IMR-90 (cell line): ENCODE results near the gene SLFNL1. TPM values are rescaled to one million over a fixed set of nuclear protein-coding genes. Genes with fewer than 3 reads are reported as not detected.

ENCODE experiments used
- ATAC-seq: fragments of 200-7000 bp; cut with Tn5 transposase; 2 replicates; pipeline ENCODE4 v1.9.1; 2020; ENCODE audit warnings: low read depth, mild to moderate bottlenecking, moderate library complexity
- BruUV-seq: library from RNA; stranded (reverse); fragments of 400-500 nt; replicated peaks from 2 replicates; lab custom pipeline; 2021; lab: Mats Ljungman, UMichigan
- CTCF ChIA-PET: fragments of 300-600 bp; formaldehyde crosslinking; extraction: SDS; loops from one replicate; lab custom pipeline; 2021; ENCODE audit warnings: antibody characterized with exemption; lab: Yijun Ruan, JAX
- POLR2A ChIA-PET: fragments of 300-600 bp; sonication (Branson Sonifier 250); formaldehyde crosslinking; loops from one replicate; lab custom pipeline; 2022; ENCODE audit warnings: antibody characterized with exemption; ENCODE audit not compliant: unreplicated experiment; lab: Charles Lee
- DNase-seq: peaks from one replicate; pipeline ENCODE4 v3.0.0; 2013
- H2AFZ ChIP-seq: replicated peaks from 2 replicates; pipeline ENCODE3; 2013; ENCODE audit warnings: low read length, mild to moderate bottlenecking; ENCODE audit not compliant: poor library complexity
- H2AK5ac ChIP-seq: 2 replicates; pipeline ENCODE4 v1.6.1; 2013; ENCODE audit warnings: low read depth, low read length, inconsistent platforms
- H2AK9ac ChIP-seq: replicated peaks from 2 replicates; pipeline ENCODE3; 2013; ENCODE audit warnings: mild to moderate bottlenecking, low read depth, low read length, moderate library complexity; ENCODE audit not compliant: poor library complexity
- H2BK120ac ChIP-seq: 2 replicates; pipeline ENCODE4 v1.6.1; 2013; ENCODE audit warnings: low read depth, low read length, inconsistent platforms
- H2BK15ac ChIP-seq: 3 replicates; pipeline ENCODE4 v1.6.1; 2013; ENCODE audit warnings: low read depth, low read length, inconsistent platforms
- H2BK20ac ChIP-seq: 2 replicates; pipeline ENCODE4 v1.6.1; 2013; ENCODE audit warnings: low read depth, mild to moderate bottlenecking, inconsistent platforms, low read length, moderate library complexity
- H2BK5ac ChIP-seq: 2 replicates; pipeline ENCODE4 v1.6.1; 2013; ENCODE audit warnings: mild to moderate bottlenecking, low read depth, low read length, inconsistent platforms; ENCODE audit not compliant: poor library complexity, severe bottlenecking
- H3K14ac ChIP-seq: replicated peaks from 2 replicates; pipeline ENCODE4 v1.6.1; 2013; ENCODE audit warnings: low read depth, low read length, inconsistent platforms
- H3K18ac ChIP-seq: 2 replicates; pipeline ENCODE4 v1.6.1; 2013; ENCODE audit warnings: low read depth, low read length, control low read depth
- H3K23ac ChIP-seq: 2 replicates; pipeline ENCODE4 v1.6.1; 2013; ENCODE audit warnings: low read depth, low read length, inconsistent platforms
- H3K27ac ChIP-seq: 2 replicates; pipeline ENCODE4 v1.5.1; 2013; ENCODE audit warnings: mild to moderate bottlenecking, control low read depth, low read length; ENCODE audit not compliant: insufficient read depth
- H3K27me3 ChIP-seq: 2 replicates; pipeline ENCODE4 v1.6.1; 2013; ENCODE audit warnings: low read length; ENCODE audit not compliant: control insufficient read depth, insufficient read depth
- H3K36me3 ChIP-seq: 2 replicates; pipeline ENCODE4 v1.6.1; 2013; ENCODE audit warnings: low read length, mixed read lengths; ENCODE audit not compliant: control insufficient read depth, insufficient read depth
- H3K4ac ChIP-seq: 2 replicates; pipeline ENCODE4 v1.6.1; 2013; ENCODE audit warnings: low read depth, low read length, inconsistent platforms
- H3K4me1 ChIP-seq: 2 replicates; pipeline ENCODE4 v1.6.1; 2013; ENCODE audit warnings: low read length, mixed read lengths; ENCODE audit not compliant: control insufficient read depth, insufficient read depth
- H3K4me2 ChIP-seq: 2 replicates; pipeline ENCODE4 v1.6.1; 2013; ENCODE audit warnings: low read depth, mild to moderate bottlenecking, control low read depth, low read length, moderate library complexity
- H3K4me3 ChIP-seq: 2 replicates; pipeline ENCODE4 v1.5.1; 2013; ENCODE audit warnings: low read depth, mild to moderate bottlenecking, control low read depth, low read length, moderate library complexity; ENCODE audit not compliant: insufficient read depth
- H3K56ac ChIP-seq: 2 replicates; pipeline ENCODE4 v1.6.1; 2013; ENCODE audit warnings: low read length, inconsistent platforms; ENCODE audit not compliant: insufficient read depth; ENCODE audit errors: extremely low read depth
- H3K79me1 ChIP-seq, 2 experiments: 2 replicates each; pipeline ENCODE4 v1.6.1; 2013; ENCODE audit warnings: low read length in 2 of 2, inconsistent platforms in 1 of 2, low read depth in 1 of 2
- H3K9ac ChIP-seq: 2 replicates; pipeline ENCODE4 v1.6.1; 2013; ENCODE audit warnings: low read depth, low read length, control low read depth
- H3K9me1 ChIP-seq: 2 replicates; pipeline ENCODE4 v1.6.1; 2013; ENCODE audit warnings: low read length, inconsistent platforms; ENCODE audit not compliant: insufficient read depth
- H3K9me3 ChIP-seq: 2 replicates; pipeline ENCODE4 v1.6.1; 2013; ENCODE audit warnings: low read length; ENCODE audit not compliant: control insufficient read depth, insufficient read depth
- H4K20me1 ChIP-seq: 2 replicates; pipeline ENCODE4 v1.6.1; 2013; ENCODE audit warnings: low read length, inconsistent platforms; ENCODE audit not compliant: insufficient read depth
- H4K5ac ChIP-seq: 2 replicates; pipeline ENCODE4 v1.6.1; 2013; ENCODE audit warnings: mild to moderate bottlenecking, low read depth, low read length, control low read depth
- H4K8ac ChIP-seq, 2 experiments: 2 replicates each; pipeline ENCODE4 v1.6.1; 2013; ENCODE audit warnings: low read depth in 2 of 2, low read length in 2 of 2, control low read depth in 1 of 2, inconsistent platforms in 1 of 2
- H4K91ac ChIP-seq: 2 replicates; pipeline ENCODE4 v1.6.1; 2013; ENCODE audit warnings: low read depth, low read length, inconsistent platforms; ENCODE audit not compliant: insufficient read depth
- BHLHE40 ChIP-seq: fragments of 150-350 bp; IDR thresholded peaks from 2 replicates; pipeline ENCODE4 v1.6.1; 2016; ENCODE audit warnings: mild to moderate bottlenecking, low read depth, low read length
- FOS ChIP-seq: fragments of 150-350 bp; IDR thresholded peaks from 2 replicates; pipeline ENCODE4 v1.6.1; 2016; ENCODE audit warnings: low read depth, low read length
- MXI1 ChIP-seq: IDR thresholded peaks from 2 replicates; pipeline ENCODE4 v1.6.1; 2012; ENCODE audit warnings: low read depth, mild to moderate bottlenecking, low read length, moderate library complexity, borderline replicate concordance
- NFE2L2 ChIP-seq: fragments of 150-350 bp; IDR thresholded peaks from 2 replicates; pipeline ENCODE4 v1.6.1; 2016; ENCODE audit warnings: low read depth, mild to moderate bottlenecking, low read length
- RAD21 ChIP-seq: IDR thresholded peaks from 2 replicates; pipeline ENCODE4 v1.6.1; 2012; ENCODE audit warnings: low read length, improper control_type of control experiment
- RFX5 ChIP-seq: IDR thresholded peaks from 2 replicates; pipeline ENCODE4 v1.8.0; 2012; ENCODE audit warnings: low read depth, mild to moderate bottlenecking, low read length, moderate library complexity
- SMC3 ChIP-seq: fragments of 150-350 bp; IDR thresholded peaks from 2 replicates; pipeline ENCODE4 v1.6.1; 2016; ENCODE audit warnings: low read depth, mild to moderate bottlenecking, antibody characterized with exemption, low read length, moderate library complexity
- WGBS, 2 experiments: methylation state at CpG; one replicate each; pipeline versions ENCODE4 v1.1.5 to v1.1.7; 2013; ENCODE audit warnings: missing lambda C conversion rate in 2 of 2; ENCODE audit not compliant: insufficient read length in 1 of 2; ENCODE audit errors: extremely low coverage in 2 of 2; 5-methylcytosine and 5-hydroxymethylcytosine counted together
- dilution Hi-C: fragments of 300-500 bp; cut with HindIII; formaldehyde crosslinking; loops from one replicate; pipeline ENCODE4 v1.14.3; 2018; ENCODE audit warnings: low sequenced_read_pairs; ENCODE audit not compliant: unreplicated experiment
- in situ Hi-C: fragments of 300-500 bp; cut with MboI; formaldehyde crosslinking; loops from 3 replicates; pipeline ENCODE4 v1.14.3; 2019; ENCODE audit warnings: low sequenced_read_pairs, inconsistent platforms, mixed read lengths
- intact Hi-C: fragments of 100-400 bp; cut with micrococcal nuclease; formaldehyde crosslinking; loops from 2 replicates; pipeline ENCODE4 v1.10.0; 2022
- polyA plus RNA-seq, 3 experiments: library from polyadenylated mRNA; depleted of rRNA; stranded (reverse); fragments of >200 nt; gene quantifications; 2 replicates each; pipeline ENCODE4 v1.2.3, GENCODE V29; 2012; ENCODE audit warnings: low replicate concordance in 1 of 3
- total RNA-seq: library from RNA; depleted of rRNA; stranded (reverse); fragments of >200 nt; gene quantifications from 2 replicates; pipeline ENCODE4 v1.2.3, GENCODE V29; 2012
- TF ChIP-seq, protein P1 (sequence below): fragments of 150-350 bp; IDR thresholded peaks from 2 replicates; pipeline ENCODE4 v1.6.1; 2016; ENCODE audit warnings: low read depth, mild to moderate bottlenecking, low read length, moderate library complexity, borderline replicate concordance
- TF ChIP-seq, protein P2 (sequence below): fragments of 150-350 bp; IDR thresholded peaks from 2 replicates; pipeline ENCODE4 v1.6.1; 2017; ENCODE audit warnings: mild to moderate bottlenecking, antibody characterized with exemption, low read length, low read depth
- TF ChIP-seq, protein P3 (sequence below): conservative IDR thresholded peaks from 2 replicates; pipeline ENCODE4 v1.5.1; 2012; ENCODE audit warnings: mild to moderate bottlenecking, low read depth, low read length, improper control_type of control experiment

Gene SLFNL1
- total and polyA plus RNA-seq, 2 of the 4 experiments (the other 2 are of a cell fraction) = under 0.01 to 0.09 TPM

DNA sequence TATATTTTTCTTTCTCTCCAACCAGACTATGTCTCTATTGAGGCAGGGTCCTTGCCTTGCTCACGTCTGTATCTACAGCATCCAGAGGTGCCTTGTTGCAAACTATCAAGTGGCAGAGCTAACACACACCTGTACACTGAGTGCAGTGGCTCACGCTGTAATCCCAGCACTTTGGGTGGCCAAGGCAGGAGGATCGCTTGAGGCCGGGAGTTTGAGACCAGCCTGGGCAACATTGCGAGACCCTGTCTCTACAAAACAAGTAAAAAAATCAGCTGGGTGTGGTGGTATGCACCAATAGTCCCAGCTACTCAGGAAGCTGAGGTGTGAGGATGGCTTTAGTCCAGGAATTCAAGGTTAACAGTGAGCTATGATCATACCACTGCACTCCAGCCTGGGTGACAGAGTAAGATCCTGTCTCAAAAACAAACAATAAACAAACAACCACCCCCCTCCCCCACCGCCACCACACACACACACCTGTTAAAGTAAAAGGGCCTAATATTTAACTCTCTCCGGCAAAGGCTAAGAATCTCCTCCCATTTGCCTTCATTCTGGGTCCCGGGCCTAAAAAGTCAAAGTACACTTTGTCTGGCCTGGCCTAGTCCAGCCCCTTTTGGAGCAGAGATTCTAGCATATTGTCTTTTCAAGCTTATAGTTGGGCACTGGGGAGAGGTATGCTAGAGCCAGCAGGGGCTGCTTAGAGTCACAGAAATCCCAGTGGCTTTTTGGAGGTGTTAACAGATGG, 9.5 kb upstream of the SLFNL1 start:
- DNase-seq (no peak), ATAC-seq (no peak)
- no peaks in the 10 kb centered on the region; the same call in 1 of the 2 replicates for H3K4me1 ChIP-seq
- H4K8ac ChIP-seq = no peak overlapping the region
- no peaks in the 10 kb centered on the region for H3K27me3 ChIP-seq
- no TSS peak for BruUV-seq
- H4K91ac ChIP-seq = no peak overlapping the region
- no CpG with 5 or more reads among the region's 8 CpGs for WGBS, 2 experiments
- no peak overlapping the region for H3K4ac ChIP-seq
- H4K5ac ChIP-seq = no peak overlapping the region
- no peak overlapping the region for H3K4me2 ChIP-seq
- H2BK15ac ChIP-seq = no peak overlapping the region
- no peak overlapping the region for H3K18ac ChIP-seq
- no peak overlapping the region for H3K23ac ChIP-seq
- H2BK20ac ChIP-seq = no peak overlapping the region
- no peak overlapping the region for H2AFZ ChIP-seq
- H2BK120ac ChIP-seq = no peak overlapping the region
- in situ Hi-C loops (loop anchor here (25.0 kb wide), 1 partner anchor 381 kb away; no protein-coding TSS in a partner anchor), intact Hi-C loops (no loop called here), dilution Hi-C loops (no loop called here)
- H3K4me3 ChIP-seq = no peak overlapping the region
- no peak overlapping the region for H3K27ac ChIP-seq
- no peaks in the 10 kb centered on the region for H3K9me3 ChIP-seq
- no peak for TF ChIP-seq NFE2L2
- no peak for TF ChIP-seq SMC3
- TF ChIP-seq, protein P1, sequence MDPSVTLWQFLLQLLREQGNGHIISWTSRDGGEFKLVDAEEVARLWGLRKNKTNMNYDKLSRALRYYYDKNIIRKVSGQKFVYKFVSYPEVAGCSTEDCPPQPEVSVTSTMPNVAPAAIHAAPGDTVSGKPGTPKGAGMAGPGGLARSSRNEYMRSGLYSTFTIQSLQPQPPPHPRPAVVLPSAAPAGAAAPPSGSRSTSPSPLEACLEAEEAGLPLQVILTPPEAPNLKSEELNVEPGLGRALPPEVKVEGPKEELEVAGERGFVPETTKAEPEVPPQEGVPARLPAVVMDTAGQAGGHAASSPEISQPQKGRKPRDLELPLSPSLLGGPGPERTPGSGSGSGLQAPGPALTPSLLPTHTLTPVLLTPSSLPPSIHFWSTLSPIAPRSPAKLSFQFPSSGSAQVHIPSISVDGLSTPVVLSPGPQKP = no peak
- TF ChIP-seq, protein P2, sequence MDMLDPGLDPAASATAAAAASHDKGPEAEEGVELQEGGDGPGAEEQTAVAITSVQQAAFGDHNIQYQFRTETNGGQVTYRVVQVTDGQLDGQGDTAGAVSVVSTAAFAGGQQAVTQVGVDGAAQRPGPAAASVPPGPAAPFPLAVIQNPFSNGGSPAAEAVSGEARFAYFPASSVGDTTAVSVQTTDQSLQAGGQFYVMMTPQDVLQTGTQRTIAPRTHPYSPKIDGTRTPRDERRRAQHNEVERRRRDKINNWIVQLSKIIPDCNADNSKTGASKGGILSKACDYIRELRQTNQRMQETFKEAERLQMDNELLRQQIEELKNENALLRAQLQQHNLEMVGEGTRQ = no peak
- TF ChIP-seq FOS = no peak
- TF ChIP-seq, protein P3, sequence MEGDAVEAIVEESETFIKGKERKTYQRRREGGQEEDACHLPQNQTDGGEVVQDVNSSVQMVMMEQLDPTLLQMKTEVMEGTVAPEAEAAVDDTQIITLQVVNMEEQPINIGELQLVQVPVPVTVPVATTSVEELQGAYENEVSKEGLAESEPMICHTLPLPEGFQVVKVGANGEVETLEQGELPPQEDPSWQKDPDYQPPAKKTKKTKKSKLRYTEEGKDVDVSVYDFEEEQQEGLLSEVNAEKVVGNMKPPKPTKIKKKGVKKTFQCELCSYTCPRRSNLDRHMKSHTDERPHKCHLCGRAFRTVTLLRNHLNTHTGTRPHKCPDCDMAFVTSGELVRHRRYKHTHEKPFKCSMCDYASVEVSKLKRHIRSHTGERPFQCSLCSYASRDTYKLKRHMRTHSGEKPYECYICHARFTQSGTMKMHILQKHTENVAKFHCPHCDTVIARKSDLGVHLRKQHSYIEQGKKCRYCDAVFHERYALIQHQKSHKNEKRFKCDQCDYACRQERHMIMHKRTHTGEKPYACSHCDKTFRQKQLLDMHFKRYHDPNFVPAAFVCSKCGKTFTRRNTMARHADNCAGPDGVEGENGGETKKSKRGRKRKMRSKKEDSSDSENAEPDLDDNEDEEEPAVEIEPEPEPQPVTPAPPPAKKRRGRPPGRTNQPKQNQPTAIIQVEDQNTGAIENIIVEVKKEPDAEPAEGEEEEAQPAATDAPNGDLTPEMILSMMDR = no peak
- TF ChIP-seq RAD21 = no peak
- TF ChIP-seq BHLHE40 = no peak
- TF ChIP-seq MXI1 = no peak
- TF ChIP-seq RFX5 = no peak
- H3K14ac ChIP-seq = no peak overlapping the region
- H2AK9ac ChIP-seq = no peak overlapping the region
- peaks cover 36% of the 10 kb centered on the region for H3K36me3 ChIP-seq
- ChIA-PET POLR2A (no interaction called here), CTCF (no interaction called here)
- H2BK5ac ChIP-seq = no peak overlapping the region
- H3K56ac ChIP-seq = no peak overlapping the region
- H3K9me1 ChIP-seq = peaks cover 6% of the 10 kb centered on the region
- H3K9ac ChIP-seq = no peak overlapping the region
- H3K79me1 ChIP-seq = no peaks in the 10 kb centered on the region; a peak in 1 of 4 replicates
- H4K20me1 ChIP-seq = no peaks in the 10 kb centered on the region
- H2AK5ac ChIP-seq = no peak overlapping the region
